ENCODE results near the gene HHAT. TPM values are rescaled to one million over a fixed set of nuclear protein-coding genes. Genes with fewer than 3 reads are reported as not detected.

The HHAT gene
- total RNA-seq, 4 donors from 2014 or later, result 2.4 to 6.0 (median 4.4) TPM

- no peak for TF ChIP-seq CTCF (IDR thresholded peaks at IDR 0.05; ENCODE audit: low read depth)
Measured at GRCh38 chr1:210369425-210369824, 40.7 kb downstream of the HHAT start.

GRCh38 chr1:210371916-210372315 is 43.2 kb downstream of the HHAT start:
- TF ChIP-seq CTCF (IDR thresholded peaks at IDR 0.05; ENCODE audit: low read depth), result no peak

GRCh38 chr1:210372491-210372890 is 43.8 kb downstream of the HHAT start:
- no peak for TF ChIP-seq CTCF (IDR thresholded peaks at IDR 0.05; ENCODE audit: low read depth)

GRCh38 chr1:210372931-210373627 is 44.4 kb downstream of the HHAT start:
- no peak for TF ChIP-seq CTCF (IDR thresholded peaks at IDR 0.05; ENCODE audit: low read depth)

GRCh38 chr1:210373628-210373877 is 44.9 kb downstream of the HHAT start:
- no peak for TF ChIP-seq CTCF (IDR thresholded peaks at IDR 0.05; ENCODE audit: low read depth)

GRCh38 chr1:210373878-210374599 is 45.3 kb downstream of the HHAT start:
- TF ChIP-seq CTCF (IDR thresholded peaks at IDR 0.05; ENCODE audit: low read depth), result no peak

- no peak for TF ChIP-seq CTCF (IDR thresholded peaks at IDR 0.05; ENCODE audit: low read depth)
Measured at GRCh38 chr1:210374600-210374953, 45.9 kb downstream of the HHAT start.

Data from subcutaneous adipose tissue (tissue), 4 donors.